ENCODE data around the gene CTPS2.

DNA sequence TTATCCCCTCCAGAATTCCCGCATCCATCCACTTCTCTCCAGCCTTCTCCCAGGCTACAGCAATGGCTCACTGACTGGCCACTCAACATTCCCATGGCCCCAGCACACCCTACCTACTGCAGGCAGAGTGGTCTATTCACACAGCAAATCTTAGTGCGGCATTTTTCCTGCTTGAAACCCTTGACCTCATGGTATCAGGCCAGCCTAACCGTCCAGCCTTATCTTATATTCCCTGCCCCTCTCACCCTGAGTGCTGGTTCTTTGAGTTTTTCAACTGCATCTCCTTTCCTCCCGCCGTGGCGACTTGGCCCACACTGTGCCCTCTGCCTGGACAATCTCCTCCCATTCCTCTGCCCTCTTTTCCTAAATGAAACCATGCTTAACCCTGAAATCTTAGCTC, 72.5 kb downstream of the CTPS2 start:
- TF ChIP-seq POLR2AphosphoS5 (IDR thresholded peaks at IDR 0.05; ENCODE audit: low read depth) (no peak), CREB1 (CRISPR knock-in tag; IDR thresholded peaks at IDR 0.05; ENCODE audit: low read depth) (no peak)
- TF ChIP-seq, protein P1, sequence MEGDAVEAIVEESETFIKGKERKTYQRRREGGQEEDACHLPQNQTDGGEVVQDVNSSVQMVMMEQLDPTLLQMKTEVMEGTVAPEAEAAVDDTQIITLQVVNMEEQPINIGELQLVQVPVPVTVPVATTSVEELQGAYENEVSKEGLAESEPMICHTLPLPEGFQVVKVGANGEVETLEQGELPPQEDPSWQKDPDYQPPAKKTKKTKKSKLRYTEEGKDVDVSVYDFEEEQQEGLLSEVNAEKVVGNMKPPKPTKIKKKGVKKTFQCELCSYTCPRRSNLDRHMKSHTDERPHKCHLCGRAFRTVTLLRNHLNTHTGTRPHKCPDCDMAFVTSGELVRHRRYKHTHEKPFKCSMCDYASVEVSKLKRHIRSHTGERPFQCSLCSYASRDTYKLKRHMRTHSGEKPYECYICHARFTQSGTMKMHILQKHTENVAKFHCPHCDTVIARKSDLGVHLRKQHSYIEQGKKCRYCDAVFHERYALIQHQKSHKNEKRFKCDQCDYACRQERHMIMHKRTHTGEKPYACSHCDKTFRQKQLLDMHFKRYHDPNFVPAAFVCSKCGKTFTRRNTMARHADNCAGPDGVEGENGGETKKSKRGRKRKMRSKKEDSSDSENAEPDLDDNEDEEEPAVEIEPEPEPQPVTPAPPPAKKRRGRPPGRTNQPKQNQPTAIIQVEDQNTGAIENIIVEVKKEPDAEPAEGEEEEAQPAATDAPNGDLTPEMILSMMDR (conservative IDR thresholded peaks at IDR 0.05; ENCODE audit: low read depth in 2 of 2): no peak
